SK-N-DZ (cell line): ENCODE data around the gene AIG1.

ENCODE experiments used
- DNase-seq: peaks from one replicate; pipeline ENCODE4 v3.0.0-alpha.2; 2015; ENCODE audit warnings: low spot score

Gene AIG1

DNA sequence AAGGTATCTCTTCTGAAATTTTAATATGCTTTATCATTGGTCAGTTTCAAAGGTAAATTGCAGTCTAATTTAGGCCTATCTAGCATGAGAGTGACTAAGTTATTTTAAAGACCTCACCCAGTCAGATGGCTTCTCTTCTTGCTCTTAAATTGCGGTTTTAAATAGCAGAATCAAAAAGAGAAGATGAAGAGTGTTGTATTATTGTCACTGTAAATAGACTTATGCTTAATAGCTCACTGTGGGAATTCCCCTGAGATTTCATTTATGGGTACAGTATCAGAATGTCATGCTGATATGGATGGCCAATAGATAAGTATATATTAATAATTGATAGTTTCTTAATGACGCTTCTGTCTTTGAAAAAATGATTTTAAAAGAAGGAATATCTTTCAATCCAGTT, 35.7 kb downstream of the AIG1 start:
- DNase-seq: no peak

DNA sequence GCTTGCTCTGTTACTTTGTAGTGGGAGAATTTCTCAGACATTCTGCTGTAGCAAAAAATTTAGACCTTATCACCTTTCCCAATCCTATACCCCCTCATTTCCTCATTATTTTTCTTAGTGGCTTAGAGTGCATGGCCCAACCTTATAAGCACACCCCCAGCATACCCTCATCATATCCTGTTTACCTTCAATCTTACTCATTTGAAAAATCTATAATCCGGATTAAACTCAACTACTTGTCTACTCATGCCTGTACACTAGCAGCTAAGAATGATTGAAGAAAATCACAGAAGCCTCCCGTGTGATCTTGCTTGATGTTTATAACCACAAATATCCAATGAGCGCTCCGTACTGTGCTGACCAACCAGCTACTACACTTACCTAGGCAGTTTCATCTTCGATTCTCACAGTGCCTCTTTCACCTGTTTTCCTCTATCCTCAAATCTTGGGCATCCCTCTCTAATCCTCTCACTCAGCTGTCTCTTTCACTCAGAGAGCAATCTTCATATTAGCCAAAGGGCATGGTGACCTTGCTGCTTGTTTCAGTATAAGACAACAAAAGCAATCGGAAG, 36.6 kb downstream of the AIG1 start:
- no peak for DNase-seq

DNA sequence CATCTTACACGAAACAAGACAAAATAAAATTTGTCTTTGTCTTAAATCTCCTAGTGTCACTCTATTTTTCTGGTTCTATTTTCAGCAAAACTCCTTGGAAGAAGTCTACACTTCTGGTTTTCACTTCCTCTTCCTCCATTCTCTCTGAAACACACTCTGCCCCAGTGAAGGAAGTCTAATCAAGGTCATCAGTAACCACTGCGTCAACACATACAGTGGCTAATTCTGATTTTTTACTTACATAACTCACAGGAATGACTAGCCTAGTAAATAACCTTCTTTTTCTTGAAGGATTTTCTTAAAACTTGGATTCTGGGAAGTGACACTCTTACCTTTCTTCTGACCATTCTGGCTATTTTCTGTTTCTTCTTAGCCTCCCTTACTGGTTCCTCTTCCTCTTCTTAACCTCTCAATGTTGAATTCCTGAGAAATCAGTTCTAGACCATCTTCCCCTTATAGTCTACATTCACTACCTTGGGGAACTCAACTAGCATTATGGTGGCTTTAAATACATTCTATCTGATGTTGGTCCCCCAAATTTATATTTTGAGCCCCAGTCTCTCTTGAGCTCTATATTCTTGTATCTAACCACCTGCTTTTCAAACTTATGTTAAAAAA, 37.5 kb downstream of the AIG1 start:
- DNase-seq: no peak

DNA sequence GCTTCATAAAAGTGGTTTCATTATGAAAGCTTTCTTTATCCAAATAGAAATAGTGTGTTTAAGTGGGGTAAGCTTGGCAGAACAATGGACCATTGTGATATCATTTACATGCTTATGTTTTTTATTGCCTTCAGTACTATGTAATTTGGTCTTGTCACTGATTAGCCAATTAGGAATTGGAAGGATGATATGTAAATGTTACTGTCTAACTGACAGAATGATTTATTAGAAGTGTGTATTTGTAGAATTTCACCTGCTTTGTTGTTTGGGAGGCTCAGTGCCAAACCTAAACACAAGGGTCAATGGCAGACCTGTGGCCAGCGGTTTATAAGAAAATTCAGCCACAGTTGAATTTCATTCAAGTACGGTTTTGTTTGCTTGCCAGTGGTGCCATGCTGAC, 39.0 kb downstream of the AIG1 start:
- DNase-seq: no peak

DNA sequence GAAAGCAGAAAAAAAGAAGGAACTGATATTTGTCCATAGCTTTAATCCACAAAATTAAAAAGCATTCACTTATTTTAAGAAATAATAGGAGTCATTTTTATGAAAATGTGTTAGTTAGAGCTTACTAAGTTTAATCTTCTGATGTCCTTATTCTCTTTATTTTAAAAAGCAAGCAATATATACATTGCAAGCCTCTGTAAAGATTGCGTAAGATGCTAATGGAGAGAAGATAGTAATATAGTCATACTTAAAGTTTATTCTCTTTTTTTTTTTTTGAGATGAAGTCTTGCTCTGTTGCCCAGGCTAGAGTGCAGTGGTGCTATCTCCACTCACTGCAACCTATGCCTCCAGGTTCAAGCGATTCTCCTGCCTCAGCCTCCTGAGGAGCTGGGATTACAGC, 39.7 kb downstream of the AIG1 start:
- no peak for DNase-seq

DNA sequence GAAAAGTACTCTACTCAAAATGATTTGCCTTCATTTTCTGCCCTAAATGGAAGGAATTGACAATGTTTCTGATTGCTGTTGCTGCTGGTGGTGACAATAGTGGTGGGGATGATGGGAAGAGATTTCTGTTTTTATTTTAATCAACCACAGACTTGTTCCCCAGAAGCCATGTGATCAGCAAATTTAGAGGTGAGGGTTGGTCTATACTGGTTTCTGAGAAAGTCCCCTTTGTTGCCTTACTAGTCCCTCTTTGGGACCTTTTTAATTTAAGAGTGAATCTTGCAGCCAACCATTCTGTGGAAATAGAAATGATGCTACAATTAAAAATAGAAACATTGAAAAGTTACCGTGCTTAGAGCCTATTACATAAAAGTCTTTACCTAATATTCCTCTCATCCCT, 43.2 kb downstream of the AIG1 start:
- DNase-seq: no peak

DNA sequence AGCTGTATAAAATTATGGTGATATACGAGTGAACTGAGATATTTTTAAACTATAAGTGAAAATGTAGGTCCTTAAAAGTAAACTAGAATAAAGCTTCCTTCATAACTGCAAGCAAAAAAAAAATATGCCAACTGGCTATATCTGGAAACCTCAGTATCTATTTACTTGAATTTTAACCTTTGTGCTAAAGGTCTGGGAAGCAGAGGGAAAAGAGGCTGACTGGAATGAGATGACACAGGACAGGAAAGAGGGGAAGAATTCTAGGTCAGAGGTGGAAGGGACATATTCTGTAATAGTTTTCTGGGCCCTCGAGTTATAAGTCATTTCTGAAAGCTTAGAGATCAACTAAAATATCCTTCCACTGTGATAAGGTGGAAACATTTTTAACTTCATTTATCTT, 46.8 kb downstream of the AIG1 start:
- no peak for DNase-seq

DNA sequence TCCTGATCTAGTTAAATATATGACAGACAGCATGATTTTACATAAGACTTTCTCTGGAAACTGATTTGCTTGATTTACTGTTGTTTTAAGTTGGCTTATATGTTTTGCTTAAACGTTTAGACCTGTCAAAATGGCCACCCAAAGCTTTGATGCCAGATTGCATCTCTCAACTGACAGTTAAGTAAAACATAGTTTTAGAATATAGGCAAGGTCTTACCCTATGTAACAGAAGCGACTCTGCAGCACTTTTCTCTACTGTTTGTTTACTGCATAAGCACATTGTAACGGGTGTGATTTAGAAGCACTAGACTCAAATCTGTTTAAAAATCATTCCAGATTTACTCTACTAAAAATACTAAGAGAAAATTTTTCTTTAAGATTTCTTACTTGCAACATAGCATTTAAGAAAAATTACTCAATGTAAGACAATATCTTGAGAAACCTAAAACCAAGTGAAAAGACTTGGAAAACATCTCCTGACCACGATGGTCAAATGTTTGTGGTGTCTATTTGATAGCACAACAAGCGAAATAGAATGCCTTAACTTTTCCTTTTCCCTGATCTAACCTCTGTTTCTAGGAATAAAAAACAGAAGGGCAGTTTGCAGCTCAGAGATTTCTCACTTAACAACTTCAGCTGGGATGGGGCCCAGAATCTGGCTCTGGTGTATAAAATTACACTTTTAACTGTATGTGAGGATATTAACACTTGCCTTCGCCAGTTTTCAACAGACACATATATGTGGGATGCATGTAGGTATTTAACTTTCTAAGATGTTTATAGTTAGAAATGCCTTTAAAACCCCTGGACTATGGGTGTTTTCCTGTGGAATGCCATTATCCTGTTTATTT, 47.4 kb downstream of the AIG1 start:
- DNase-seq: no peak

DNA sequence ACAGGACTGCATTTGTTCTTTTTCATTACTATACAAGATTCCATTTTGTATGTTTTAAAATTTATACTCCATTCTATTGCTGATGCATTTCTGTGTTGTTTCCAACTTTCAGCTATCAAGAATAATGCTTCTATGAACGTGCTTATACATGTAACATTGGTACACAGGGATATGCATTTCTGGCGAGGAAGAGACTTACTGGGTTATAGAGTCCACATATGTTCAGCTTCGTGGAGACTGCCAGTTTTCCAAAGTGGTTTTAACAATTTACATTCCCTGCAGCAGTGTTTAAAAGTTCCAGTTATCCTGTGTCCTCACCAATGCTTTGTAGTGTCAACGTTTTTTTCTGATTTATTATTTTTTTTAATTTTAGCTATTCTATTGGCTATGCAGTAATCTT, 48.5 kb downstream of the AIG1 start:
- no peak for DNase-seq

DNA sequence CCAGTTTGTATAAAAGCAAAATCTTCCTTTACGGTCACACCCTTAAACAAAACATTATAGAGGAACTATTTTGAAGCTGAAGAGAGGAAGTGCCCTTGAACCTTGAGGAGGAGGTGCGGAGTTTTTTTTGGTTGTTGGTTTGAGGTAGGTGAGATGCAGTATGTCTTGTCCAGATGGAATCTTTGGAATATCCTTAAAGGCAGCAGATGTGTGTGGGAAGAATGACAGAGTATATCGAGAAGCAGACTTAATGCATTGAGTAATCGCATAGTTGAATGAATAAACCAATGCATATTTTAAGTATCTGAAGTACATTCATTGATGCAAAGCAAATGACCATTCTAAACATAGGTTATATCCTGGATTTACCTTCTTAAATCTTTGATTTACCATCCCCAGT, 49.9 kb downstream of the AIG1 start:
- no peak for DNase-seq

DNA sequence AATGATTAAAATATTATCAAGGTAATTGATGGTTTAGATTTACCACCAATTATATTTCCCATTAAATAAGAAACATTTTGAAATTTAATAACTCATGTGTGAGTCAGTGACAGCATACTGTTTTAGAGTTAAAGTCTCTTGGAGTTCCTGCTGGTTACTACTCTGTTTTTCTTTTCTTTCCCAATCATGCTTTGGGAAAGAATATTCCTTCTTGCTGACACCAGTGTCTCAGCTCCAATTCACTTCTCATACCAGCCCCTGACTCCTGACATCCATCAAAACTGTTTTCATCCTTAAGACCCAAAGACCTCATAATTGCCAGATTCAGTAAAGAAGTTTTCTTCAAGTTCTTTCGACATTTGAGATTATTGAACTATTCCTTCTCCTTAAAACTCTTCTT, 50.3 kb downstream of the AIG1 start:
- no peak for DNase-seq

DNA sequence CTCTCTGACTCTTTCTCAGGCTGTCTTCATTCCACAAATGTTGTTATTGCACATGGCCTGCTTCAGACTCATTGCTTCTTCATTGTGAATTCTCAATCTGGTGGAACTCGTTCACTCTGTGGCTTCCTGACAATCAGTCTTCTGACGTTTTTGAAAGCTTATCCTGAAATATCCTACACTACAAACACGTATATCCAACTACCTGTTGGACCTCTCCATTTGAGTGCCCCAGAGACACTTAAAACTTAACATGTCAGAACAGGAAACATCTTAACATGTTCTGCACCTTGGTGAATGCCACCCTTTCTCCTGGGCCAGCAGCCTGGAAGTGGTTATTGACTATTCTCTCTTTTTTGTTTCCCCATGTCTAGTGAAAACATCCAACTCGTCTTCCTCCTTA, 50.8 kb downstream of the AIG1 start:
- DNase-seq: no peak

DNA sequence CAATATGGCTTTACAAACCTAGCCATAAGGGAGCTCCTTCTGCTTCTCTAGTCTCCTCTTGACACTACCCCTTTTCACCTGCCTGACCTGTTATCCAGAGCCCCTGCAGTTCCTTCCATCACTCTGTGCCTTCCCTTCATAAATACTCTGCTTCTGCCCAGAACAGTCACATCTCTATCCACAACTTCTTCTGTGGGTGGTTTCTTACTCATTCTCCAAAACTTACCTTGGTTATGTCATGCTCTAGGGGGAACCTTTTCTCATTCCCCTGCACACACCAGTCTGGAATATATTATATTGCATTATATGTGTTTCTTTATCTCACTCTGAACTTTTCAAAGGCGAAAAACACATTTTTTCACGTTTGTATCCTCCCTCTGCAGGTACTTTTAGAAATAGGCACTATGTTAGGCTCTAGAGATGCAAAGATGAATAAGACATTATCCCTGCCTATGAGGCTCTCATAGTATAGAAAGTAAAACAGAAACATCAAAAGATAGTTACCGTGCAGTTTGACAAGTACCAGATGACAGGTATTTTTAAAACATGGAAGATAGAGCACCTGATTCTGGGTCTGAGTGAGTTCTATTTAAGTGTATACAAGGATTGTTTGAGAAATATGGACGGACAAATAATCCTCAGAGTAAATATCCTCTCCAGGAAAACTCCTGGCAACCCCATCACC, 51.5 kb downstream of the AIG1 start:
- DNase-seq: no peak

DNA sequence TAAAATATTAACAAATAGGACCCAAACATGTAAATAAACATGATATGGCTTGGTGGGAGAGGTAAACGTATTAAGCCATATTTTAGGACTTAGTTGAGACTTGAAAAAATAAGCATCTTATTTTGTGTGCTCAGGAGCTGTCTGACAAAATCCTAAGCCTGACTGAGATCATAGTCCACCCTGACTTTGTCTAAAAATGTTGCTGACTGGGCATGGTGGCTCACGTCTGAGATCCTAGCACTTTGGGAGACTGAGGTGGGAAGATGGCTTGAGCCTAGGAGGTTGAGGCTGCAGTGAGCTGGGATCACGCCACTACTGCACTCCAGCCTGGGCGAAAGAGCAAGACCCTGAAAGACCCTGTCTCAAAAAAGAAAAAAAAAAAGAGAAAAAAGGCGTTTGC, 52.1 kb downstream of the AIG1 start:
- DNase-seq: no peak

DNA sequence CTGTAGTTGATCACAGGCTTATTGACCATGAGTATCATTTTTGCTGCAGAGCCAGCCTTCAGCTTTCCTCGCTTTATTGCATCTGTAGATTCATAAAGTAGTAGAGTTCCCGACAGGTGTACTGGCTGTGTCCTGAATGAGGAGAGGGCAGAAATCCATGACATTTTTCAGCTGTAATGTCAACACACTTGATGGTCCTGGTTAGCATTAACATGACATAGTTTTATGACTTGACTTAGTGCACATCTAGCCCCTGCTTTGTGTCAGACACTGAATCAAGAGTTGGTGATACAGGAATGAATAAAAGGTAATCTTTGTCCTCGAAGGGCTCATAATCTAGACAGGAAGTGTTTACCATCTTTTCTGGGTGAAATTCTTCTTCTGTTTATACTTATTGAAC, 55.0 kb downstream of the AIG1 start:
- no peak for DNase-seq

DNA sequence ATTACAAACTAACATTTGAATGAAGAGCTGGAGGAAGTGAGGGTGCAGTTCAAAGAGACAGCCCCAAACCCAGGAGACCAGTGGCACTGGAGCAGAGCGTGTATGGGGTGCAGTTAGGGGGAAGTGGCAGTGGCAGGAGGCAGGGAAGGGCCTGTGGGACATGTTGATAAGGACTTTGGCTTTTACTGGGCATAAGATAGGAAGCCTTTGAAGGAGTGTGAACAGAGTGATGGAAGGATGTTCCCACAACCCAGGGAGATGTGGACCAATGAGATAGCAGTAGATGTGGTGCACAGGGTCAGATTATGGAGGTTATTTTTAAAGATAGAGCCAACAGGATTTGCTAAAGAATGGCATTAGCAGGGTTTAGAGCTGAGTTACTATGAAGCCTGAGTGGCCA, 56.4 kb downstream of the AIG1 start:
- no peak for DNase-seq

DNA sequence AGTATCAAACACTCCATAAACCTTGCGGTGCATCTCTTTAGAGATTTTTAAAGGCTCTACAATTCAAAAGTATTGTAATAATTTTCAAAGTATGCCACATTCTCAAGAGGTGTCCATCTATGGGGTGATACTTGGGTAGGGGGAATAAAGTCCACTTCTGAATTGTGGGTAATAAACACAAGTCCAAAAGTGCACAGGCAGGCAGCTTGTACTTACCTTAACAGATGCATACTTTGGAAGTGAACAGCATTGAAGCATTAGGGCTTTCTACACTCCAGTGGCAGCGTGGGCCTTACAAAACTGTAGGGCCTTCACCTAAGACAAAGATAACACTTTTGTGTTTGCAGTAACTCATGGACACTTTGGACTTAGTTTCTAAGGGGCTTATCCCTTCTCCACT, 58.6 kb downstream of the AIG1 start:
- no peak for DNase-seq

DNA sequence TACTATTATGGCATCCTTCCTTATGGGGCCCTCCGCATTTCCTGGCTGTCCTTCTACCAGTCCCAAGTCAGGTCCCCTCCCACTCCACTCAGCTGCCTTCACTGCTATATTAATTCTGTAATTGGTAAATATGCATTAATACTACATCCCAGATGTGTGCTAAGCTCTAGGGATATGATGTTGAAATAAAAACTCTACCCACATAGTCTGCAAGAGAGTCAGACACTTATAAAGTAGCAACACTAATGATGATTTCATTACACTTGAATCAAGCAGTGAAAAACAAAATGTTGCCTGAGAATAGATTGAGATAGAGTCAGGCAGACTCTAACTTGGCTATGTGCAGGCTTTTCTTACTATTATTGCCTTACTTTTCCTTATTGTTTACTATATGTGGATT, 62.4 kb downstream of the AIG1 start:
- DNase-seq: no peak

DNA sequence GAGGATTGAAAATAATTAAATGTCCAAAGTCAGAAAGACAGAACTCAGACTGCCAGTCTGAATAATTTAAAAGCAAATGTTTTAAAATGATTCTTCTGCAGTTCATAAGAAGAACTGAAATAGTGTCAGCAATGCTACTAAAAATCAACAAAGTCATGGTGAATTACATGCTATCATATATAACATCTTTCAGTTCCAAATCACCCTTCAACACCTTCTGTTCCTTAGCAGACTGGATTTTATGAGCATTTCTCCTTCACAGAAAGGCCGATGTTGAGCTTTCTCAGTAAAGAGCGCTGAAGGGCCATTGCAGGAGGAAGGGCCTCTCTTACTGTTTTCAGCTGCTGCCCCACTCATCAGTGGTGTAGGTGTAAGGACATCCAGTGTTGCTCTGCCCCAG, 63.3 kb downstream of the AIG1 start:
- no peak for DNase-seq

DNA sequence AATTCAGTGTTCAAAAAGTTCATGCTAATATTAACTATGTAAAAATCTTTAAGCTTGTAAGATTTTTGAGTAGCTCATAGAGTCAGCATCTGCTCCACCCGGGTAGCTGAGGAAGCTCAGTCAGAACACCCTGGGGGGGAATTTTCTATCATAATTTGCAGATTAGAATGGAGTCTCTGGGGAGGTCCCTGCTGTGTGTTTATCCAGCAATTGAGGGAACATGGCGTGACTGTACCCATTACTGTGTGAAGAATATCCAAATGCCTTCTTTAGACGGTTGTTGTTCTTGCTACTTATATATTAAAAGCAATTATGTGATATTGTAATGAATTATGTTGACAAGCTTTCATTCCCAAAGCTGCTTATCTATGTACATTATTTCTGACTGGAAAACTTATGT, 64.8 kb downstream of the AIG1 start:
- no peak for DNase-seq

DNA sequence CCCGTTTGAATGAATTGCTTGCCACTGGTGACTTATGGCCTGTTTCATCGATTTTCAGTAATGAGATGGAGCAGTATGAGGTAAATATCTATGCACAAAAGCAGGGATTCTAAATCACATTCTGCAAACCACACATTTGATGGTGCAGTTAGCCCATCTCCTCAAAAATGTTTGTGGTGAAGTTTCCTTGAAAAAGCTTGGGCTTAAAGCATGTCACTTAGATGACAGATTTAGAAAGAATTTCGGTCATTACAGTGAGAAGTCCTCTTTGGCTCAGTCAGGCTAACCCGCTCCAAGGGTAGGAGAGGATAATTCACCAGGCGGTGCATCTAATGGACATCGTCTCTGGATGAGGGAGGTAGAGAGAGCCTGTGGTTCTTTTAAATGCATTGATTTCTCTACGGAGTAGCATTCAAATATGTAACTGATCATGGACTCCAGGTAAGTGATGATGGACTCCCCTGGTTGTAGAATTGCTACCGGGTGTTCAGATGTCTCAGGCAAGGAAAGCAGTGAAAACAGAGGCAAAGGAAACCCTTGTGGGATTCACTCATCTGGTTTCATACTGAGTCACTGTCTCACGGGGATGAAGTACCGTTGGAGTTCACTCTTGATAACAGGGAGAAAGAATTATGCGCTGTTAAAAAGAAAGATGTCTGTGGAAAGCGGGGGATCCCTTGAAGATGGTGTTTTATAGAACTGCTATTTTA, 65.3 kb downstream of the AIG1 start:
- DNase-seq: no peak

DNA sequence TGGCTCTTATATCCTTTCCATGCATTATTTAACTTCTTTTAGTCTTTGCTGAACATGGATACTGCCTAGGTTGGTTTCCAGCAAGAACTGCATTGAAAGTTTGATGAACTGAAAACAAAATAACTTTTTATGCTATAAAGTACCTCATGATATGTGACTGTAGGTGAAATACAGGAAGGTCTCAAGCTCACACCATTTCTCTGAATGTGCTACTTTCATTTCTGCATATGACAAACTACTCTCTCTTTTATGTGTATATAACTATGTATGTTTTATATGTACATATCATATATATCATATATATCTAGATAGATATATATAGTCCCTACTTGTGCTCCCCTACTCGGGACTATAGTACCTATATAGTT, 65.9 kb downstream of the AIG1 start:
- no peak for DNase-seq
